Fibroblast of lung (primary cell): ENCODE results near the gene OR11H12.
"Not testable (repeated sequence)": the region's sequence is repeated elsewhere in the genome, so short reads cannot be mapped to it uniquely, and the experiment has no call there.

Experiments used
- CTCF ChIP-seq, 2 donors: IDR thresholded peaks in 1 of 2; conservative IDR thresholded peaks in 1 of 2; 1 replicate in 1 of 2; 2 replicates in 1 of 2; pipeline ENCODE4 v1.5.1; 2011 to 2012; ENCODE audit warnings: low read length in 2 of 2, control low read depth in 1 of 2, inconsistent platforms in 1 of 2, low read depth in 1 of 2, mild to moderate bottlenecking in 1 of 2
- EZH2 ChIP-seq: IDR thresholded peaks from 2 replicates; pipeline ENCODE4 v1.5.1; 2012; ENCODE audit warnings: low read length, control low read depth, mild to moderate bottlenecking; ENCODE audit errors: missing control alignments

- TF ChIP-seq EZH2; CTCF (conservative IDR thresholded peaks at IDR 0.05 in 1 of 2, IDR thresholded peaks at IDR 0.05 in 1 of 2; ENCODE audit: low read depth in 1 of 2, low read length in 2 of 2): not testable (repeated sequence)
Measured at GRCh38 chr14:18646075-18646730, 45.3 kb downstream of the OR11H12 start.
